SK-N-SH treated with all-trans-retinoic acid at 6 μM for 48 hours (cell line): Measurements from ENCODE around the gene SMIM5.

Experiments
- ARNTL ChIP-seq: fragments of 450-650 bp; formaldehyde crosslinking; IDR thresholded peaks from 2 replicates; pipeline ENCODE4 v1.5.0; 2020; ENCODE audit warnings: low read depth, mild to moderate bottlenecking, moderate library complexity, borderline replicate concordance
- BACH2 ChIP-seq: fragments of 250-450 bp; sonication (Bioruptor Pico); IDR thresholded peaks from 2 replicates; pipeline ENCODE4 v1.9.0; 2021; ENCODE audit warnings: mild to moderate bottlenecking, borderline replicate concordance
- CREB5 ChIP-seq: fragments of 250-450 bp; sonication (Bioruptor Pico); IDR thresholded peaks from 2 replicates; pipeline ENCODE4 v1.5.1; 2020; ENCODE audit warnings: low read depth, mild to moderate bottlenecking, moderate library complexity
- CSDC2 ChIP-seq: fragments of 250-450 bp; sonication (Bioruptor Pico); IDR thresholded peaks from 2 replicates; pipeline ENCODE4 v1.5.0; 2020; ENCODE audit warnings: mild to moderate bottlenecking, moderate library complexity
- RARB ChIP-seq: fragments of 250-450 bp; sonication (Bioruptor Pico); IDR thresholded peaks from 2 replicates; pipeline ENCODE4 v1.8.0; 2021; ENCODE audit warnings: mild to moderate bottlenecking, moderate library complexity
- TOX ChIP-seq: fragments of 250-450 bp; sonication (Bioruptor Pico); IDR thresholded peaks from 2 replicates; pipeline ENCODE4 v1.8.0; 2021; ENCODE audit warnings: mild to moderate bottlenecking, moderate library complexity, borderline replicate concordance
- ZNF8 ChIP-seq: fragments of 450-650 bp; formaldehyde crosslinking; IDR thresholded peaks from 2 replicates; pipeline ENCODE4 v1.5.0; 2020; ENCODE audit warnings: mild to moderate bottlenecking, moderate library complexity
- TF ChIP-seq, protein P1 (sequence below): fragments of 250-450 bp; sonication (Bioruptor Pico); IDR thresholded peaks from 2 replicates; pipeline ENCODE4 v1.8.0; 2021; ENCODE audit warnings: low read depth, mild to moderate bottlenecking, moderate library complexity, borderline replicate concordance

- no peak for TF ChIP-seq TOX (CRISPR knock-in tag)
- TF ChIP-seq ZNF8 (CRISPR knock-in tag), result no peak
- no peak for TF ChIP-seq ARNTL (CRISPR knock-in tag)
- TF ChIP-seq CREB5, result no peak
- TF ChIP-seq BACH2 (CRISPR knock-in tag), result no peak
- TF ChIP-seq RARB (CRISPR knock-in tag), result no peak
- TF ChIP-seq, protein P1, sequence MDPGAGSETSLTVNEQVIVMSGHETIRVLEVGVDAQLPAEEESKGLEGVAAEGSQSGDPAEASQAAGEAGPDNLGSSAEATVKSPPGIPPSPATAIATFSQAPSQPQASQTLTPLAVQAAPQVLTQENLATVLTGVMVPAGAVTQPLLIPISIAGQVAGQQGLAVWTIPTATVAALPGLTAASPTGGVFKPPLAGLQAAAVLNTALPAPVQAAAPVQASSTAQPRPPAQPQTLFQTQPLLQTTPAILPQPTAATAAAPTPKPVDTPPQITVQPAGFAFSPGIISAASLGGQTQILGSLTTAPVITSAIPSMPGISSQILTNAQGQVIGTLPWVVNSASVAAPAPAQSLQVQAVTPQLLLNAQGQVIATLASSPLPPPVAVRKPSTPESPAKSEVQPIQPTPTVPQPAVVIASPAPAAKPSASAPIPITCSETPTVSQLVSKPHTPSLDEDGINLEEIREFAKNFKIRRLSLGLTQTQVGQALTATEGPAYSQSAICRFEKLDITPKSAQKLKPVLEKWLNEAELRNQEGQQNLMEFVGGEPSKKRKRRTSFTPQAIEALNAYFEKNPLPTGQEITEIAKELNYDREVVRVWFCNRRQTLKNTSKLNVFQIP (CRISPR knock-in tag), result no peak
- TF ChIP-seq CSDC2, result no peak
Observed at GRCh38 chr17:75647061-75647460, 13.8 kb downstream of the SMIM5 start.
